HCT116 (cell line): ENCODE data around the gene PRRG4. TPM values are rescaled to one million over a fixed set of nuclear protein-coding genes. Genes with fewer than 3 reads are reported as not detected.

ENCODE experiments used
- ATAC-seq: fragments of 200-7000 bp; cut with Tn5 transposase; 2 replicates; pipeline ENCODE4 v1.9.1; 2020; ENCODE audit warnings: mild to moderate bottlenecking, moderate library complexity
- BruUV-seq: library from RNA; stranded (reverse); fragments of 400-500 nt; replicated peaks from 2 replicates; lab custom pipeline; 2021; lab: Mats Ljungman, UMichigan
- CTCF ChIA-PET: fragments of 300-600 bp; sonication (Branson Sonifier 250); formaldehyde crosslinking; loops from one replicate; lab custom pipeline; 2021; ENCODE audit warnings: antibody characterized with exemption; lab: Charles Lee
- POLR2A ChIA-PET: fragments of 300-600, 350-600 bp; sonication (Branson Sonifier 250); formaldehyde crosslinking; loops from one replicate; lab custom pipeline; 2021; ENCODE audit warnings: antibody characterized with exemption; lab: Charles Lee
- RAD21 ChIA-PET, 2 experiments: fragments of 300-600 bp; sonication (Branson Sonifier 250); formaldehyde crosslinking; loops; one replicate each; lab custom pipeline; 2023; ENCODE audit warnings: low total read pairs in 2 of 2; ENCODE audit not compliant: uncharacterized antibody in 2 of 2, unreplicated experiment in 2 of 2, low non-redundant PET in 1 of 2; lab: Charles Lee
- DNase-seq: peaks from one replicate; pipeline ENCODE4 v3.0.0-alpha.2; 2010; ENCODE audit warnings: low read depth, low spot score
- H2AFZ ChIP-seq: fragments of 200-600 bp; shearing (Covaris generic), sonication (generic); 2 replicates; pipeline ENCODE4 v1.6.1; 2017; ENCODE audit warnings: low read depth, mixed run types, mixed read lengths, antibody characterized with exemption, low read length; ENCODE audit not compliant: poor library complexity, severe bottlenecking
- H3K27ac ChIP-seq: 2 replicates; pipeline ENCODE4 v1.5.1; 2012; ENCODE audit warnings: low read depth, low read length
- H3K27me3 ChIP-seq: fragments of 200-600 bp; sonication (generic); 2 replicates; pipeline ENCODE4 v1.6.1; 2016; ENCODE audit warnings: mixed run types, low read length, mixed read lengths; ENCODE audit not compliant: insufficient read depth
- H3K36me3 ChIP-seq, 2 experiments: fragments of 200-500 bp in 1 of 2; fragments of 200-600 bp in 1 of 2; sonication (Bioruptor generic) in 1 of 2; sonication (generic) in 1 of 2; 2 replicates each; pipeline versions ENCODE4 v1.5.1 to v1.6.1; 2014 to 2016; ENCODE audit warnings: low read length in 2 of 2, inconsistent platforms in 1 of 2, mixed read lengths in 1 of 2, mixed run types in 1 of 2; ENCODE audit not compliant: insufficient read depth in 2 of 2, control insufficient read depth in 1 of 2
- H3K4me1 ChIP-seq, 2 experiments: fragments of 200-600 bp in 1 of 2; sonication (generic) in 1 of 2; 2 replicates each; pipeline versions ENCODE4 v1.5.1 to v1.6.1; 2012 to 2017; ENCODE audit warnings: low read length in 2 of 2, inconsistent platforms in 1 of 2, mild to moderate bottlenecking in 1 of 2, mixed read lengths in 1 of 2, mixed run types in 1 of 2, moderate library complexity in 1 of 2; ENCODE audit not compliant: insufficient read depth in 2 of 2, control insufficient read depth in 1 of 2
- H3K4me2 ChIP-seq: fragments of 200-600 bp; sonication (generic); 2 replicates; pipeline ENCODE4 v1.6.1; 2017; ENCODE audit warnings: mixed run types, low read length, mixed read lengths
- H3K4me3 ChIP-seq, 2 experiments: fragments of 200-600 bp in 1 of 2; sonication (generic) in 1 of 2; replicated peaks in 1 of 2; 2 replicates each; pipeline ENCODE4 v1.5.1; 2011 to 2016; ENCODE audit warnings: low read length in 2 of 2, control low read depth in 1 of 2, low read depth in 1 of 2, mild to moderate bottlenecking in 1 of 2, mixed read lengths in 1 of 2, mixed run types in 1 of 2
- H3K79me2 ChIP-seq: fragments of 200-600 bp; sonication (generic); 2 replicates; pipeline ENCODE4 v1.6.1; 2017; ENCODE audit warnings: mild to moderate bottlenecking, mixed run types, low read length, moderate library complexity, mixed read lengths; ENCODE audit not compliant: insufficient read depth
- H3K9ac ChIP-seq: fragments of 200-600 bp; sonication (generic); 2 replicates; pipeline ENCODE4 v1.6.1; 2016; ENCODE audit warnings: low read length, mixed read lengths
- H3K9me2 ChIP-seq: fragments of 200-600 bp; sonication (generic), shearing (Covaris generic); 2 replicates; pipeline ENCODE4 v1.6.1; 2017; ENCODE audit warnings: mixed run types, mild to moderate bottlenecking, moderate library complexity; ENCODE audit not compliant: insufficient read depth
- H3K9me3 ChIP-seq, 2 experiments: fragments of 200-500 bp in 1 of 2; fragments of 200-600 bp in 1 of 2; sonication (Bioruptor generic) in 1 of 2; sonication (generic) in 1 of 2; 2 replicates each; pipeline ENCODE4 v1.6.1; 2014 to 2017; ENCODE audit warnings: low read length in 2 of 2, mixed read lengths in 2 of 2, inconsistent platforms in 1 of 2, low read depth in 1 of 2, mild to moderate bottlenecking in 1 of 2, mixed run types in 1 of 2, moderate library complexity in 1 of 2; ENCODE audit not compliant: control insufficient read depth in 1 of 2, insufficient read depth in 1 of 2
- H4K20me1 ChIP-seq: fragments of 200-600 bp; sonication (generic), shearing (Covaris generic); 2 replicates; pipeline ENCODE4 v1.6.1; 2017; ENCODE audit warnings: mixed run types, mild to moderate bottlenecking, moderate library complexity; ENCODE audit not compliant: insufficient read depth
- CEBPB ChIP-seq: IDR thresholded peaks from 2 replicates; pipeline ENCODE4 v1.6.1; 2012; ENCODE audit warnings: low read depth
- EGR1 ChIP-seq: IDR thresholded peaks from 2 replicates; pipeline ENCODE4 v1.6.1; 2012; ENCODE audit warnings: low read depth
- EZH2 ChIP-seq: fragments of 200-600 bp; sonication (generic); IDR thresholded peaks from 2 replicates; pipeline ENCODE4 v1.6.1; 2017; ENCODE audit warnings: antibody characterized with exemption, mixed run types
- FOSL1 ChIP-seq: IDR thresholded peaks from 2 replicates; pipeline ENCODE4 v1.6.1; 2012; ENCODE audit warnings: low read depth
- JUND ChIP-seq: IDR thresholded peaks from 2 replicates; pipeline ENCODE4 v1.6.1; 2012
- POLR2AphosphoS5 ChIP-seq: IDR thresholded peaks from 2 replicates; pipeline ENCODE4 v1.6.1; 2011; ENCODE audit warnings: mild to moderate bottlenecking, low read depth, low read length, moderate library complexity
- SP1 ChIP-seq: IDR thresholded peaks from 2 replicates; pipeline ENCODE4 v1.6.1; 2012; ENCODE audit warnings: low read depth
- TCF7L2 ChIP-seq: IDR thresholded peaks from 2 replicates; pipeline ENCODE4 v1.7.0; 2011; ENCODE audit warnings: borderline replicate concordance, inconsistent platforms; ENCODE audit not compliant: insufficient read depth, insufficient read length; ENCODE audit errors: extremely low read depth
- ZFX ChIP-seq: fragments of 450-650 bp; IDR thresholded peaks from 2 replicates; pipeline ENCODE4 v1.6.1; 2017
- ZNF274 ChIP-seq: fragments of 200-500 bp; sonication (Bioruptor generic); IDR thresholded peaks from 2 replicates; pipeline ENCODE4 v1.6.1; 2014; ENCODE audit warnings: mild to moderate bottlenecking, low read depth, low read length, inconsistent platforms
- intact Hi-C: fragments of 100-400 bp; cut with micrococcal nuclease; formaldehyde crosslinking; loops from 2 replicates; pipeline ENCODE4 v1.10.0; 2022
- total RNA-seq: library from RNA; stranded (reverse); gene quantifications from one replicate; pipeline ENCODE4 v1.2.1, GENCODE V29; 2021; ENCODE audit not compliant: unreplicated experiment
- TF ChIP-seq, protein P1 (sequence below), 3 experiments: fragments of 200-600 bp in 1 of 3; sonication (generic) in 1 of 3; IDR thresholded peaks in 2 of 3; conservative IDR thresholded peaks in 1 of 3; 2 replicates each; pipeline ENCODE4 v1.5.1; 2012 to 2017; ENCODE audit warnings: low read depth in 2 of 3, low read length in 2 of 3, antibody characterized with exemption in 1 of 3, borderline replicate concordance in 1 of 3, control low read depth in 1 of 3, mild to moderate bottlenecking in 1 of 3, mixed read lengths in 1 of 3, mixed run types in 1 of 3, moderate library complexity in 1 of 3; ENCODE audit not compliant: insufficient read depth in 1 of 3

Gene PRRG4
- total RNA-seq, 1 experiment from 2014 or later, result 5.4 TPM

DNA sequence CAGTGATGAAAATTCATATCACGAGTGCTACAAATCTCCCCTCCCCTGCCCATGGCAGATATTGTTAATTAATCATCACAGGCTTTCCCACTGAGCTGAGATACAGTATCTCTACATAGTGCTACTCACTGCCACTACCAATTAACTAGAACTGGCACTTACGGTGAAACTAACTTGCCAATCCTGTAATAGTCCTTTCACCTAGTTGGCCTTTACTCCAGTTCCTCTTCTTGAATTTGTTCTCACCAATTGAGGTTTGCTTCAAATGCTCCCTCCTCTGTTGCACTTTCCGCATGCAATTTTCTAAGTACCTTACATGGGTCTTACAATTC lies 11.9 kb upstream of the PRRG4 start (continued):
- TF ChIP-seq EGR1, result no peak

DNA sequence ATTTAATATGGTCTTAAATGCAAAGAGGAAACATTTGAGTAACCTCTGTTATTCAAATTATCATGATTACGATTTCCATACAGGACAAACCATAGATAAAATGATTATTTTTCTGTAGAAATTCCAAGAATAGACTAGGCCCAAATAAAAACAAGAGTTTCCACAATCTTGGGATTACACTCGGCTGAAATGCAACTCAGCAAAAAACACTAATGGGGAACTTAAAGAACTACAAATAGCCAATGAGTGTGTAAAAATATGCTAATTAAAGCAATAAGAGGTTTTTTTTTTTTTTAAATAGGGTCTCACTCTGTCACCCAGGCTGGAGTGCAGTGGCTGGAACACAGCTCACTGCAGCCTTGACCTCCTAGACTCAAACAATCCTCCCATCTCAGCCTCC lies 10.5 kb upstream of the PRRG4 start:
- Histone ChIP-seq H3K9me2 (no peaks in the 10 kb centered on the region), H3K27ac (no peak overlapping the region), H3K27me3 (no peaks in the 10 kb centered on the region), H4K20me1 (no peaks in the 10 kb centered on the region), H3K4me3 (no peak overlapping the region), H3K36me3 (no peaks in the 10 kb centered on the region), H3K4me1 (peaks cover 0 to 10% of the 10 kb centered on the region in 2 experiments; a peak in 2 of 4 replicates), H3K9ac (no peak overlapping the region), H2AFZ (no peak overlapping the region), H3K79me2 (no peaks in the 10 kb centered on the region), H3K9me3 (no peaks in the 10 kb centered on the region), H3K4me2 (no peak overlapping the region)
- DNase-seq, result no peak
- ATAC-seq, result no peak
- RAD21 ChIA-PET, result no interaction called here
- intact Hi-C loops, result no loop called here
- POLR2A ChIA-PET, result no interaction called here
- CTCF ChIA-PET, result interaction anchor here (1.9 kb wide), 1 partner anchor 11 kb away, joined by 8 read pairs; no protein-coding TSS in a partner anchor
- no TSS peak for BruUV-seq
- TF ChIP-seq POLR2AphosphoS5, result no peak
- no peak for TF ChIP-seq TCF7L2
- no peak for TF ChIP-seq SP1
- TF ChIP-seq EGR1, result no peak
- no peak for TF ChIP-seq CEBPB
- TF ChIP-seq EZH2, result no peak
- TF ChIP-seq FOSL1, result no peak
- TF ChIP-seq JUND, result no peak
- TF ChIP-seq ZNF274, result no peak

DNA sequence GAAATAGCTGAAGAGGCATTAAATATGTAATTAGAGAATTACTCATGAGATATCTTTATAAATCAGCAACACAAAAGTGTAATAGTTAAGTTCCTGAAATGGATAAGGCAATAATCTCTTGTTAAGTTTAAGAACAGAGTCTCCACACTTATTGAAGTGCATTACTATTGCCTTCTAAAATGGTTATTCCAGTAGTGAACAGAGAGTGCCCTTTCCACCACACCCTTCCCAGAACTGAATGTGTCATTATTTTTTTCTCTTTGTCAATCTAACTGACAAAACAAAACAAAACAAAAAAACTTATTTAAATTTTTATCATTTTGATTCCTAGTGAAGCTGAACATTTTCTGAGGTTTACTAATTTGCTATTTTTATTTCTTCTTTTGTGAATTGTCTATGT lies 9.2 kb upstream of the PRRG4 start:
- Histone ChIP-seq H3K79me2 (no peaks in the 10 kb centered on the region), H3K4me3 (no peak overlapping the region), H3K36me3 (no peaks in the 10 kb centered on the region), H3K9ac (no peak overlapping the region), H3K4me1 (peaks cover 0 to 10% of the 10 kb centered on the region in 2 experiments; a peak in 2 of 4 replicates), H3K9me3 (no peaks in the 10 kb centered on the region), H3K27ac (no peak overlapping the region), H4K20me1 (no peaks in the 10 kb centered on the region), H3K27me3 (no peaks in the 10 kb centered on the region), H2AFZ (no peak overlapping the region), H3K4me2 (no peak overlapping the region), H3K9me2 (no peaks in the 10 kb centered on the region)
- CTCF ChIA-PET, result interaction anchor here (1.3 kb wide), 1 partner anchor 12 kb away, joined by 3 read pairs; no protein-coding TSS in a partner anchor
- BruUV-seq, result no TSS peak
- no peak for TF ChIP-seq ZFX
- TF ChIP-seq, protein P1, sequence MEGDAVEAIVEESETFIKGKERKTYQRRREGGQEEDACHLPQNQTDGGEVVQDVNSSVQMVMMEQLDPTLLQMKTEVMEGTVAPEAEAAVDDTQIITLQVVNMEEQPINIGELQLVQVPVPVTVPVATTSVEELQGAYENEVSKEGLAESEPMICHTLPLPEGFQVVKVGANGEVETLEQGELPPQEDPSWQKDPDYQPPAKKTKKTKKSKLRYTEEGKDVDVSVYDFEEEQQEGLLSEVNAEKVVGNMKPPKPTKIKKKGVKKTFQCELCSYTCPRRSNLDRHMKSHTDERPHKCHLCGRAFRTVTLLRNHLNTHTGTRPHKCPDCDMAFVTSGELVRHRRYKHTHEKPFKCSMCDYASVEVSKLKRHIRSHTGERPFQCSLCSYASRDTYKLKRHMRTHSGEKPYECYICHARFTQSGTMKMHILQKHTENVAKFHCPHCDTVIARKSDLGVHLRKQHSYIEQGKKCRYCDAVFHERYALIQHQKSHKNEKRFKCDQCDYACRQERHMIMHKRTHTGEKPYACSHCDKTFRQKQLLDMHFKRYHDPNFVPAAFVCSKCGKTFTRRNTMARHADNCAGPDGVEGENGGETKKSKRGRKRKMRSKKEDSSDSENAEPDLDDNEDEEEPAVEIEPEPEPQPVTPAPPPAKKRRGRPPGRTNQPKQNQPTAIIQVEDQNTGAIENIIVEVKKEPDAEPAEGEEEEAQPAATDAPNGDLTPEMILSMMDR (IDR thresholded peaks at IDR 0.05 in 2 of 3, conservative IDR thresholded peaks at IDR 0.05 in 1 of 3; ENCODE audit: borderline replicate concordance in 1 of 3, insufficient read depth in 1 of 3, low read depth in 2 of 3, low read length in 2 of 3), result no peak
- ATAC-seq, result no peak
- RAD21 ChIA-PET, result no interaction called here
- DNase-seq, result no peak
- POLR2A ChIA-PET, result no interaction called here
- intact Hi-C loops, result no loop called here
